Measurements from ENCODE around the gene SUPT4H1. TPM values are rescaled to one million over a fixed set of nuclear protein-coding genes. Genes with fewer than 3 reads are reported as not detected.

The SUPT4H1 gene
- total RNA-seq, 1 donor = 49.9 TPM

DNA sequence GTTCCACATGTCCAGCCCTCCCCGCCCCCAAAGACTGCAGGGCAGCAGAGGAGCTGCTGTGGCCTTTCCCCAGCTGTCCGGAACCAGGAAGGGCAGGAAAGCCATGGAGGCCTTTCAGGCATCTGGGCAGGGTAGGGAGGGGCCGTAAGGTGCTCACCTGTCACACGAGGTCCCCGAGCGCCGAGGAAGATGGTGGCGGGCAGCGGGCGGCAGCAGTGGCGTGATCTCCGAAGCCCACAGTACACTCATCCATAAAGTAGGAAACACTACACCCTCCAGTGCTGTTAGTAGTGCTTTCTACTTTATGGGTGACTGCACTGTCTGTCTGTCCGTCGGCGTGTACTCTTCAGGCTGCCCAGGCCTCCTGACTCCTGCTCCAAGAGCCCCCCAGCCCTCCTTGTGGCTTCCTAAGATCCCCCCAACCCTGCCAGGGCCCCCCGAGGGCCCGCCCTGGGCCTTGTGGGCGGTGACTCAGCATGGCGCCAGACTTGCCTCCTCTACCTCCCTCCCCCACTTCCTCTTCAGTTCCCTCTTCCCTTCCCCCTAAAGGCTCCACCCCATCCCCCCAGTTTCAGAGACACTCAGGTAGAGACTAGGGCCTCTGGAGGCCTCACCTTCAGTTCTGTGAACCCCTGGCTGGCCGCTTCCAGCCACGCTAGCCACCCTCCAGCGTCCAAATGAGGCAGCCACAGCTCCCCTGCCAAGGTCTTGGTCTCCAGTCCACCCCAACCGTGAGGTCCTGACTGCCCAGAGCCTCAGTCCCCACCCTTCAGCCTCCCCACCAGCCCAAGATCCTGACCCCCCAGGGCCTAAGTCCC is 20.8 kb downstream of the SUPT4H1 start:
- DNase-seq (ENCODE audit: insufficient read length, low spot score, missing footprints) = peak; percentile 62
- Histone ChIP-seq H4K20me1 (ENCODE audit: insufficient read depth, low read length) (no peaks in the 10 kb centered on the region), H3K27ac (ENCODE audit: low read depth, low read length) (no peak overlapping the region), H3K4me2 (ENCODE audit: insufficient read depth, low read length) (no peak overlapping the region), H3K4me1 (ENCODE audit: insufficient read depth, low read length) (peaks cover 4% of the 10 kb centered on the region), H3K9me3 (ENCODE audit: low read depth, low read length) (no peaks in the 10 kb centered on the region), H2AFZ (ENCODE audit: low read length) (peak overlapping the region; percentile 29), H3K4me3 (ENCODE audit: insufficient read depth, low read length) (no peak overlapping the region), H3K27me3 (ENCODE audit: insufficient read depth, low read length) (no peaks in the 10 kb centered on the region), H3K36me3 (ENCODE audit: insufficient read depth, low read length) (no peaks in the 10 kb centered on the region), H3K79me2 (ENCODE audit: insufficient read depth, low read length) (no peaks in the 10 kb centered on the region)
- TF ChIP-seq, protein P1, sequence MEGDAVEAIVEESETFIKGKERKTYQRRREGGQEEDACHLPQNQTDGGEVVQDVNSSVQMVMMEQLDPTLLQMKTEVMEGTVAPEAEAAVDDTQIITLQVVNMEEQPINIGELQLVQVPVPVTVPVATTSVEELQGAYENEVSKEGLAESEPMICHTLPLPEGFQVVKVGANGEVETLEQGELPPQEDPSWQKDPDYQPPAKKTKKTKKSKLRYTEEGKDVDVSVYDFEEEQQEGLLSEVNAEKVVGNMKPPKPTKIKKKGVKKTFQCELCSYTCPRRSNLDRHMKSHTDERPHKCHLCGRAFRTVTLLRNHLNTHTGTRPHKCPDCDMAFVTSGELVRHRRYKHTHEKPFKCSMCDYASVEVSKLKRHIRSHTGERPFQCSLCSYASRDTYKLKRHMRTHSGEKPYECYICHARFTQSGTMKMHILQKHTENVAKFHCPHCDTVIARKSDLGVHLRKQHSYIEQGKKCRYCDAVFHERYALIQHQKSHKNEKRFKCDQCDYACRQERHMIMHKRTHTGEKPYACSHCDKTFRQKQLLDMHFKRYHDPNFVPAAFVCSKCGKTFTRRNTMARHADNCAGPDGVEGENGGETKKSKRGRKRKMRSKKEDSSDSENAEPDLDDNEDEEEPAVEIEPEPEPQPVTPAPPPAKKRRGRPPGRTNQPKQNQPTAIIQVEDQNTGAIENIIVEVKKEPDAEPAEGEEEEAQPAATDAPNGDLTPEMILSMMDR (IDR thresholded peaks at IDR 0.05; ENCODE audit: extremely low read depth, low read depth, low read length) = no peak

- TF ChIP-seq, protein P1 (IDR thresholded peaks at IDR 0.05; ENCODE audit: extremely low read depth, low read depth, low read length) = no peak
- peak; percentile 26 for DNase-seq (ENCODE audit: insufficient read length, low spot score, missing footprints)
- Histone ChIP-seq H4K20me1 (ENCODE audit: insufficient read depth, low read length) (no peaks in the 10 kb centered on the region), H3K4me3 (ENCODE audit: insufficient read depth, low read length) (no peak overlapping the region), H2AFZ (ENCODE audit: low read length) (no peak overlapping the region), H3K36me3 (ENCODE audit: insufficient read depth, low read length) (no peaks in the 10 kb centered on the region), H3K27me3 (ENCODE audit: insufficient read depth, low read length) (no peaks in the 10 kb centered on the region), H3K79me2 (ENCODE audit: insufficient read depth, low read length) (no peaks in the 10 kb centered on the region), H3K4me2 (ENCODE audit: insufficient read depth, low read length) (no peak overlapping the region), H3K4me1 (ENCODE audit: insufficient read depth, low read length) (no peaks in the 10 kb centered on the region), H3K27ac (ENCODE audit: low read depth, low read length) (no peak overlapping the region), H3K9me3 (ENCODE audit: low read depth, low read length) (no peaks in the 10 kb centered on the region)
Measured at GRCh38 chr17:58330538-58330996, 21.4 kb downstream of the SUPT4H1 start.

DNA sequence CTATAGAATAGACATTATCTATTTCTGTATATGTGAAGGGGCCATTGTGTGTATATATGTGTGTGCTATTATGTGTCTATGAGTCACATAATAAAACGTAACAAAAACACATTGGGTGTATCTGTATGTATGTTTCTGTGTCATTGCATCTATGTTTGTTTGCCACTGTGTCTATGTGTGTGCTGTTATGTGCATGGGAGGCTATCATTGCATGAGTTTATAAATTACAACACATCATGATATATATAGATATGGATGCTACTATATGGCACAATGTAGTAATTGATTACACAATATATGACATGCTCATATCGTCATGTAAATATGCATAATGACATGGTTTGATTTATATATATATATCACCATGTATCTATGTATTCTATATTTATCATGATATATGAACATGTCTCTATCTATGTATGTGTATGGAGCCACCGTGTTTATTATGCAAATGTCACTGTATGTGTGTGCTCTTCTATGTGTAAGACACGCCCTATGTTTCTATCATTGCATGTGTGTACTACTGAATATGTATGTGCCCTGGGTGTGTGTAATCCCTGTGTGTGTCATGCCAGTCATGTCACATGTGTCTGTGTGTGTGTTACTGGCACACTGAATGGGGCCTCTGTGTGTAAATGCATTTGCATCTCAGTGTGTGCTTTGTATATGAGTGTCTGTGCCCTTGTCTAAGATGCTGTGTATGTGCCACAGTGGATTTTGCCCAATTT is 22.0 kb downstream of the SUPT4H1 start:
- H3K27me3 ChIP-seq (ENCODE audit: insufficient read depth, low read length) = peaks cover 5% of the 10 kb centered on the region
- no peak for DNase-seq (ENCODE audit: insufficient read length, low spot score, missing footprints)
- H3K9me3 ChIP-seq (ENCODE audit: low read depth, low read length) = no peaks in the 10 kb centered on the region
- H2AFZ ChIP-seq (ENCODE audit: low read length) = no peak overlapping the region
- H3K79me2 ChIP-seq (ENCODE audit: insufficient read depth, low read length) = no peaks in the 10 kb centered on the region
- H3K4me2 ChIP-seq (ENCODE audit: insufficient read depth, low read length) = no peak overlapping the region
- H3K4me1 ChIP-seq (ENCODE audit: insufficient read depth, low read length) = no peaks in the 10 kb centered on the region
- H3K27ac ChIP-seq (ENCODE audit: low read depth, low read length) = no peak overlapping the region
- H3K4me3 ChIP-seq (ENCODE audit: insufficient read depth, low read length) = no peak overlapping the region
- TF ChIP-seq, protein P1 (IDR thresholded peaks at IDR 0.05; ENCODE audit: extremely low read depth, low read depth, low read length) = no peak
- H3K36me3 ChIP-seq (ENCODE audit: insufficient read depth, low read length) = no peaks in the 10 kb centered on the region
- H4K20me1 ChIP-seq (ENCODE audit: insufficient read depth, low read length) = no peaks in the 10 kb centered on the region

Data from osteoblast (primary cell).